ENCODE data around the gene APBA1.

DNA sequence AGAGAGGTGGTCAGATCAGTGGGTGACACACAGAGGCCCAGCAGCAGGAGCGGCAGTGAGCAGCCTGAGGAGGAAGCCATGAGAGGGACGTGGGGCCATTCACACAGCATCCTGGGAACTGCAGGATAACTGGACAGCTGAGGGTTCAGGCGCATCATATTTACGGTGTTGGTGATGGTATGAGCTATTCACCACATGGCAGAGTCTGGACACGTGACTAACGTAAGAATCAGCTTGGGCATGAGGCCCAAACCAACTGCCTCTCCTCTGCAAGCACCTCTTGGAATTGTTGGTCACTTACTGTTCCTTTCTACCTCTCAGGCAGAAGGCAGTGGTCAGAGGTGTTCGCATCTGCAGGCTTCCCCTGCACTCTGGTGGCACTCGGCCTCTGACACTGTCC, 206.0 kb downstream of the APBA1 start:
- TF ChIP-seq, protein P1, sequence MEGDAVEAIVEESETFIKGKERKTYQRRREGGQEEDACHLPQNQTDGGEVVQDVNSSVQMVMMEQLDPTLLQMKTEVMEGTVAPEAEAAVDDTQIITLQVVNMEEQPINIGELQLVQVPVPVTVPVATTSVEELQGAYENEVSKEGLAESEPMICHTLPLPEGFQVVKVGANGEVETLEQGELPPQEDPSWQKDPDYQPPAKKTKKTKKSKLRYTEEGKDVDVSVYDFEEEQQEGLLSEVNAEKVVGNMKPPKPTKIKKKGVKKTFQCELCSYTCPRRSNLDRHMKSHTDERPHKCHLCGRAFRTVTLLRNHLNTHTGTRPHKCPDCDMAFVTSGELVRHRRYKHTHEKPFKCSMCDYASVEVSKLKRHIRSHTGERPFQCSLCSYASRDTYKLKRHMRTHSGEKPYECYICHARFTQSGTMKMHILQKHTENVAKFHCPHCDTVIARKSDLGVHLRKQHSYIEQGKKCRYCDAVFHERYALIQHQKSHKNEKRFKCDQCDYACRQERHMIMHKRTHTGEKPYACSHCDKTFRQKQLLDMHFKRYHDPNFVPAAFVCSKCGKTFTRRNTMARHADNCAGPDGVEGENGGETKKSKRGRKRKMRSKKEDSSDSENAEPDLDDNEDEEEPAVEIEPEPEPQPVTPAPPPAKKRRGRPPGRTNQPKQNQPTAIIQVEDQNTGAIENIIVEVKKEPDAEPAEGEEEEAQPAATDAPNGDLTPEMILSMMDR (IDR thresholded peaks at IDR 0.05; ENCODE audit: low read depth, low read length, poor library complexity, severe bottlenecking): no peak
- TF ChIP-seq EZH2phosphoT487 (IDR thresholded peaks at IDR 0.05; ENCODE audit: borderline replicate concordance, low read length): no peak
